GM18511 (cell line): ENCODE results near the gene ABCA10.
"Not testable (repeated sequence)": the region's sequence is repeated elsewhere in the genome, so short reads cannot be mapped to it uniquely, and the experiment has no call there.

ENCODE experiments used
- ATAC-seq: cut with Tn5 transposase; IDR thresholded peaks from one replicate; pipeline ENCODE4 v1.9.1; 2021; ENCODE audit warnings: mild to moderate bottlenecking, moderate library complexity; ENCODE audit not compliant: unreplicated experiment

Gene ABCA10

GRCh38 chr17:69173118-69173517 is 55.5 kb downstream of the ABCA10 start:
- no peak for ATAC-seq

- no peak for ATAC-seq
Measured at GRCh38 chr17:69170377-69170776, 58.2 kb downstream of the ABCA10 start.

- not testable (repeated sequence) for ATAC-seq
Measured at GRCh38 chr17:69168642-69169041, 60.0 kb downstream of the ABCA10 start.

- no peak for ATAC-seq
Measured at GRCh38 chr17:69166957-69167356, 61.7 kb downstream of the ABCA10 start.

GRCh38 chr17:69164206-69164605 is 64.4 kb downstream of the ABCA10 start:
- ATAC-seq = no peak

GRCh38 chr17:69159418-69159817 is 69.2 kb downstream of the ABCA10 start:
- ATAC-seq = no peak

- ATAC-seq = no peak
Measured at GRCh38 chr17:69154267-69154666, 74.4 kb downstream of the ABCA10 start.

- no peak for ATAC-seq
Measured at GRCh38 chr17:69150333-69150732, 78.3 kb downstream of the ABCA10 start.

- ATAC-seq = no peak
Measured at GRCh38 chr17:69147460-69147859, 81.2 kb downstream of the ABCA10 start.

GRCh38 chr17:69144331-69145255 is 84.0 kb downstream of the ABCA10 start:
- ATAC-seq = no peak

- ATAC-seq = no peak
Measured at GRCh38 chr17:69143683-69144231, 84.9 kb downstream of the ABCA10 start.

- ATAC-seq = no peak
Measured at GRCh38 chr17:69143151-69143550, 85.5 kb downstream of the ABCA10 start.

GRCh38 chr17:69142175-69142802 is 86.3 kb downstream of the ABCA10 start:
- ATAC-seq = no peak

- no peak for ATAC-seq
Measured at GRCh38 chr17:69141431-69142174, 87.0 kb downstream of the ABCA10 start, which contains the start of gene ABCA6. TSS of gene ABCA6 (minus strand) at chr17:69141895. CDS start at chr17:69140703, 1,192 bp downstream.

- no peak for ATAC-seq
Measured at GRCh38 chr17:69134112-69134511, 94.5 kb downstream of the ABCA10 start.

- ATAC-seq = no peak
Measured at GRCh38 chr17:69130627-69131296, 97.9 kb downstream of the ABCA10 start.

- ATAC-seq = no peak
Measured at GRCh38 chr17:69123626-69124025, 105.0 kb downstream of the ABCA10 start.

GRCh38 chr17:69122065-69122464 is 106.6 kb downstream of the ABCA10 start:
- no peak for ATAC-seq

GRCh38 chr17:69117855-69118784 is 110.5 kb downstream of the ABCA10 start:
- peak; percentile 60 for ATAC-seq
